ENCODE measurements around the gene MYO15B. TPM values are rescaled to one million over a fixed set of nuclear protein-coding genes. Genes with fewer than 3 reads are reported as not detected.

Gene MYO15B
- total and polyA plus RNA-seq, 2 experiments from 2014 or later: 124 to 153 TPM

GRCh38 chr17:75595920-75596313, 8.3 kb downstream of the MYO15B start:
- H3K27me3 ChIP-seq: no peaks in the 10 kb centered on the region
- no peaks in the 10 kb centered on the region for H3K9me2 ChIP-seq (replicated peaks; ENCODE audit: insufficient read depth)
- H3K36me3 ChIP-seq (replicated peaks; ENCODE audit: insufficient read depth, low read depth): no peaks in the 10 kb centered on the region
- no peak overlapping the region for H2AFZ ChIP-seq
- no peaks in the 10 kb centered on the region for H3K9me3 ChIP-seq (ENCODE audit: low read depth)
- no peaks in the 10 kb centered on the region for H3K4me1 ChIP-seq (ENCODE audit: insufficient read depth)
- TF ChIP-seq, protein P1, sequence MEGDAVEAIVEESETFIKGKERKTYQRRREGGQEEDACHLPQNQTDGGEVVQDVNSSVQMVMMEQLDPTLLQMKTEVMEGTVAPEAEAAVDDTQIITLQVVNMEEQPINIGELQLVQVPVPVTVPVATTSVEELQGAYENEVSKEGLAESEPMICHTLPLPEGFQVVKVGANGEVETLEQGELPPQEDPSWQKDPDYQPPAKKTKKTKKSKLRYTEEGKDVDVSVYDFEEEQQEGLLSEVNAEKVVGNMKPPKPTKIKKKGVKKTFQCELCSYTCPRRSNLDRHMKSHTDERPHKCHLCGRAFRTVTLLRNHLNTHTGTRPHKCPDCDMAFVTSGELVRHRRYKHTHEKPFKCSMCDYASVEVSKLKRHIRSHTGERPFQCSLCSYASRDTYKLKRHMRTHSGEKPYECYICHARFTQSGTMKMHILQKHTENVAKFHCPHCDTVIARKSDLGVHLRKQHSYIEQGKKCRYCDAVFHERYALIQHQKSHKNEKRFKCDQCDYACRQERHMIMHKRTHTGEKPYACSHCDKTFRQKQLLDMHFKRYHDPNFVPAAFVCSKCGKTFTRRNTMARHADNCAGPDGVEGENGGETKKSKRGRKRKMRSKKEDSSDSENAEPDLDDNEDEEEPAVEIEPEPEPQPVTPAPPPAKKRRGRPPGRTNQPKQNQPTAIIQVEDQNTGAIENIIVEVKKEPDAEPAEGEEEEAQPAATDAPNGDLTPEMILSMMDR (IDR thresholded peaks at IDR 0.05; ENCODE audit: poor library complexity): no peak
- TF ChIP-seq EZH2 (IDR thresholded peaks at IDR 0.05; ENCODE audit: borderline replicate concordance) (no peak), EZH2phosphoT487 (IDR thresholded peaks at IDR 0.05; ENCODE audit: low read depth, severe bottlenecking, unreplicated experiment) (no peak)
- H3K4me2 ChIP-seq: no peak overlapping the region
- no peak overlapping the region for H3K27ac ChIP-seq
- H3K79me2 ChIP-seq: no peaks in the 10 kb centered on the region
- WGBS (ENCODE audit: low lambda C conversion rate, missing lambda C conversion rate): 82% methylated on average over 6 of the region's 6 CpGs
- no peak overlapping the region for H3K4me3 ChIP-seq
- DNase-seq (ENCODE audit: low spot score): no peak
- H4K20me1 ChIP-seq (ENCODE audit: insufficient read depth, poor library complexity, severe bottlenecking): no peaks in the 10 kb centered on the region

DNA sequence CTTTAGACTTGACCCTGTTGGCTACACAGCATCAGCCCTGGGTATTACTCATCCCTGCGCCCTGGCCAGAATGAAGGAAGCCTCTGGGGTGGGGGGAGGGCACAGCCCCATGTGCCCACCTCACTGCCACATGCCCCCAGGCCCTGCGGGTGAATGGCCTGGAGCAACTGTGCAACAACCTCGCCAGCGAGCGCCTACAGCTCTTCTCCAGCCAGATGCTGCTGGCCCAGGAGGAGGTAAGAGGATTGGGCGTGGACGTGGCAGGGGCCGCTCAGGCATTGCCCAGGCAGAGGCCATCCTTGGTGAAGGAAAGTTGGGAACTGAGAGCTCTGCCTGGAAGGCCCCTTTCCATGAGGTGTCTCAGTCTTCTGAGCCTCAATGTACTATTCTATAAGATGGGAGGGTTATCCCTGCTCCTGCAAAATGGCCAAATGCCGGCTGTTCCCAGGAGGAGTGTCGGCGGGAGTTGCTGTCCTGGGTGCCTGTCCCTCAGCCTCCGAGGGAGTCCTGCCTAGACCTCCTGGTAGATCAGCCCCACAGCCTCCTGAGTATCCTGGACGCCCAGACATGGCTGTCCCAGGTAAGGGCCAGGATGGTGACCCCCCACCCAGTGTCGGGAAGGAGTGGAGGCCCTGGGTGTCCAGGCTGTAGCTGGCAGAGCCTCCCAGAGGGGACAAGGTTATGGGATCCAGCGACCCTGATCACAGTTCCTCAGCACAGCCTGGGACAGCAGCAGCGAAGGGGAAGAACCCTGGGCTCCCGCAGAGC, 8.9 kb downstream of the MYO15B start:
- H2AFZ ChIP-seq: no peak overlapping the region
- WGBS (ENCODE audit: low lambda C conversion rate, missing lambda C conversion rate): 88% methylated on average over 17 of the region's 17 CpGs
- H4K20me1 ChIP-seq (ENCODE audit: insufficient read depth, poor library complexity, severe bottlenecking): no peaks in the 10 kb centered on the region
- H3K36me3 ChIP-seq (replicated peaks; ENCODE audit: insufficient read depth, low read depth): no peaks in the 10 kb centered on the region
- H3K27ac ChIP-seq: no peak overlapping the region
- no peaks in the 10 kb centered on the region for H3K4me1 ChIP-seq (ENCODE audit: insufficient read depth)
- H3K79me2 ChIP-seq: no peaks in the 10 kb centered on the region
- no peaks in the 10 kb centered on the region for H3K9me3 ChIP-seq (ENCODE audit: low read depth)
- DNase-seq (ENCODE audit: low spot score): no peak
- no peak overlapping the region for H3K4me2 ChIP-seq
- TF ChIP-seq, protein P1 (IDR thresholded peaks at IDR 0.05; ENCODE audit: poor library complexity): no peak
- TF ChIP-seq EZH2 (IDR thresholded peaks at IDR 0.05; ENCODE audit: borderline replicate concordance) (no peak), EZH2phosphoT487 (IDR thresholded peaks at IDR 0.05; ENCODE audit: low read depth, severe bottlenecking, unreplicated experiment) (no peak)
- no peak overlapping the region for H3K4me3 ChIP-seq
- no peaks in the 10 kb centered on the region for H3K27me3 ChIP-seq
- H3K9me2 ChIP-seq (replicated peaks; ENCODE audit: insufficient read depth): no peaks in the 10 kb centered on the region

DNA sequence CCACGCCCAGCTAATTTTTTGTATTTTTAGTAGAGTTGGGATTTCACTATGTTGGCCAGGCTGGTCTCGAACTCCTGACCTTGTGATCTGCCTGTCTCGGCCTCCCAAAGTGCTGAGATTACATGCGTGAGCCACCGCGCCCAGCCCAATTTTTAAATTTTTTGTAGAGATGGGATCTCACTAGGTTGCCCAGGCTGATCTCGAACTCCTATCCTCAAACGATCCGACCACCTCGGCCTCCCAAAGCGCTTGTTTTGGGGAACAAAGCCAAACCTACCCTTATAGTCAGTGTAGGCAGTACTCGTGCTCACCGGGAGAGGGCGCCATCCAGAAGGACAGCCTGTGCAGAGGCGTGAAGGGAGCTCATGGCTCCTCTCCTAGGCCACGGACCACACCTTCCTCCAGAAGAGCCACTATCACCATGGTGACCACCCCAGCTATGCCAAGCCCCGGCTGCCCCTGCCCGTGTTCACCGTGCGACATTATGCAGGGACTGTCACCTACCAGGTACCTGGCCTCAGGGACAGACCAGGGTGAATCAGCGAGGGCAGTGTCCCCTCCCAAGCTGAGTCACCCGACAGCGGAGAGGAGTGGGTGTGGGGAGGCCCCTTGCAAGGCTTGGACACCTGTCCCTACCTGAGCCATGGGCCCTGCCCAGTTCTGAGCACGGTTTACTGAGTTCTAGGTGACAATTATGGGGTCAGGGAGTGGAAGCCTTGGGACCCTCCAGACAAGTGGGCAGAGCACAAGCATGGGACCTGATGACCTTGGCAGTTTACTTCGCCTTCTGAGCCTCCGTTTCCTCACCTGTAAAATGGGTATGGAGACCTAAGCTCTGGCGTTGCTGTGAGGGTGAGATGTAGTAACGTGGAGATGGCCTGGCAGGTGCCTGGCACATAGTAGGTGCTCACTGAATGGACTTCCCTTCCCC, 13.7 kb downstream of the MYO15B start:
- Histone ChIP-seq H3K79me2 (no peaks in the 10 kb centered on the region), H3K4me1 (ENCODE audit: insufficient read depth) (no peaks in the 10 kb centered on the region), H3K9me2 (replicated peaks; ENCODE audit: insufficient read depth) (no peaks in the 10 kb centered on the region), H4K20me1 (ENCODE audit: insufficient read depth, poor library complexity, severe bottlenecking) (no peaks in the 10 kb centered on the region), H3K27ac (no peak overlapping the region), H3K4me3 (no peak overlapping the region), H2AFZ (no peak overlapping the region), H3K36me3 (replicated peaks; ENCODE audit: insufficient read depth, low read depth) (no peaks in the 10 kb centered on the region), H3K4me2 (no peak overlapping the region), H3K27me3 (no peaks in the 10 kb centered on the region), H3K9me3 (ENCODE audit: low read depth) (no peaks in the 10 kb centered on the region)
- TF ChIP-seq, protein P1 (IDR thresholded peaks at IDR 0.05; ENCODE audit: poor library complexity): peak; percentile 62
- TF ChIP-seq EZH2phosphoT487 (IDR thresholded peaks at IDR 0.05; ENCODE audit: low read depth, severe bottlenecking, unreplicated experiment): no peak
- TF ChIP-seq EZH2 (IDR thresholded peaks at IDR 0.05; ENCODE audit: borderline replicate concordance): no peak
- 68% methylated on average over 28 of the region's 28 CpGs for WGBS (ENCODE audit: low lambda C conversion rate, missing lambda C conversion rate)
- DNase-seq (ENCODE audit: low spot score): peak; percentile 66
